ENCODE data around the gene TWIST2. TPM values are rescaled to one million over a fixed set of nuclear protein-coding genes. Genes with fewer than 3 reads are reported as not detected.

Gene TWIST2
- total RNA-seq, 2 donors from 2014 or later, result 1.9 TPM; not detected in 1

DNA sequence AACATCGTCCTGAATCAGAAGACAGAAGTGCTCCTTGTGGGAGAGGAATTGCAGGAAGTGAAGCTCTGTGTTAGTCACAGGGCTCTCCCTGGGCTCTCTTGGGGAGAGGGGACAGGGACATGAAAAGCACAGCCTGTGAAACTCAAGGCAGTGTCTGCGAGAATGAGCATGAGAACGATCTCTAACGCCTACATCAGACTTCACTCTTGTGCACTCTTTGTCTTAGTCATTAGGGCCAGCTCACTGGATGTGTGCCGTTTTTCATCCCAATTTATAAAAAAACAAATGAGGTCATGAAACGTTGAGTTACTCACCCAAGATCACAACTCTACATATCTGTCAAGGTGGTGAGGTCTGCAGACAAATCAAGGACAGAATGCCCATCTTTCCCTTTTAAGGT, 27.0 kb upstream of the TWIST2 start:
- no peak overlapping the region for H3K4me3 ChIP-seq (ENCODE audit: low read length)
- Mint-ChIP-seq H3K9me3 (peaks cover 34% of the 10 kb centered on the region), H3K4me1 (peaks cover 15% of the 10 kb centered on the region), H3K27me3 (ENCODE audit: insufficient read depth) (peaks cover 26% of the 10 kb centered on the region), H3K36me3 (ENCODE audit: low read depth) (no peaks in the 10 kb centered on the region), H3K27ac (no peak overlapping the region), H3K4me3 (no peak overlapping the region)
- TF ChIP-seq, protein P1, sequence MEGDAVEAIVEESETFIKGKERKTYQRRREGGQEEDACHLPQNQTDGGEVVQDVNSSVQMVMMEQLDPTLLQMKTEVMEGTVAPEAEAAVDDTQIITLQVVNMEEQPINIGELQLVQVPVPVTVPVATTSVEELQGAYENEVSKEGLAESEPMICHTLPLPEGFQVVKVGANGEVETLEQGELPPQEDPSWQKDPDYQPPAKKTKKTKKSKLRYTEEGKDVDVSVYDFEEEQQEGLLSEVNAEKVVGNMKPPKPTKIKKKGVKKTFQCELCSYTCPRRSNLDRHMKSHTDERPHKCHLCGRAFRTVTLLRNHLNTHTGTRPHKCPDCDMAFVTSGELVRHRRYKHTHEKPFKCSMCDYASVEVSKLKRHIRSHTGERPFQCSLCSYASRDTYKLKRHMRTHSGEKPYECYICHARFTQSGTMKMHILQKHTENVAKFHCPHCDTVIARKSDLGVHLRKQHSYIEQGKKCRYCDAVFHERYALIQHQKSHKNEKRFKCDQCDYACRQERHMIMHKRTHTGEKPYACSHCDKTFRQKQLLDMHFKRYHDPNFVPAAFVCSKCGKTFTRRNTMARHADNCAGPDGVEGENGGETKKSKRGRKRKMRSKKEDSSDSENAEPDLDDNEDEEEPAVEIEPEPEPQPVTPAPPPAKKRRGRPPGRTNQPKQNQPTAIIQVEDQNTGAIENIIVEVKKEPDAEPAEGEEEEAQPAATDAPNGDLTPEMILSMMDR (conservative IDR thresholded peaks at IDR 0.05), result no peak
- no peak for DNase-seq
- no peaks in the 10 kb centered on the region for H3K36me3 ChIP-seq (ENCODE audit: control insufficient read depth, insufficient read depth, low read length)
- no peak overlapping the region for H3K9ac ChIP-seq (ENCODE audit: extremely low read depth, low read length, poor library complexity, severe bottlenecking)
- no peak overlapping the region for H3K27ac ChIP-seq (ENCODE audit: low read depth, low read length)
- no peaks in the 10 kb centered on the region for H3K4me1 ChIP-seq (ENCODE audit: control insufficient read depth, insufficient read depth, low read length)
- WGBS, 2 experiments (ENCODE audit: insufficient coverage in 1 of 2, insufficient read length in 1 of 2), result 75 to 85% methylated on average over 4 to 6 of the region's 6 CpGs
- peaks cover 22% of the 10 kb centered on the region for H3K9me3 ChIP-seq (ENCODE audit: control insufficient read depth, low read length)
- H3K27me3 ChIP-seq (ENCODE audit: control insufficient read depth, insufficient read depth, low read length, poor library complexity, severe bottlenecking), result no peaks in the 10 kb centered on the region

DNA sequence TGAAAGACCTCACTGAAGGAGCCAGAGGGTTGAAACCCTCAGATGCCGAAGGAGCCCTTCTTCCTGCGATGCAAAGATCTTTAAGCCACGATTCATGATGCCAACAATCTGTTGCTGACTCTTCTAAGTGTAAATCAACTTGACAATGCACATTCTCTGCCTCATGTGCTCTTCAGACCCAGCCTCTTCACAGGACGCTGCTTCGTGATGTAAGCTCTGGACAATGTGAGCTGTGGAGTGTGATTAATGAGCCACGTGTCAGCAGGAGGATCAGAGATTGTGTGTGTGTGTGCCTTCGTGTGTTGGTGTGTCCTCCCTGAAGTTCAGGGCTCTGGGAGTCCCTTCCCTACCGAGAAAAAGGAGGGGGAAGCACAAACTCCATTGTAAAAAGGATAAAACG, 26.5 kb upstream of the TWIST2 start:
- Histone ChIP-seq H3K9me3 (ENCODE audit: control insufficient read depth, low read length) (peaks cover 22% of the 10 kb centered on the region), H3K4me1 (ENCODE audit: control insufficient read depth, insufficient read depth, low read length) (no peaks in the 10 kb centered on the region), H3K9ac (ENCODE audit: extremely low read depth, low read length, poor library complexity, severe bottlenecking) (no peak overlapping the region), H3K4me3 (ENCODE audit: low read length) (no peak overlapping the region), H3K27ac (ENCODE audit: low read depth, low read length) (no peak overlapping the region), H3K27me3 (ENCODE audit: control insufficient read depth, insufficient read depth, low read length, poor library complexity, severe bottlenecking) (no peaks in the 10 kb centered on the region), H3K36me3 (ENCODE audit: control insufficient read depth, insufficient read depth, low read length) (no peaks in the 10 kb centered on the region)
- Mint-ChIP-seq H3K27ac (no peak overlapping the region), H3K4me1 (peaks cover 15% of the 10 kb centered on the region), H3K4me3 (no peak overlapping the region), H3K9me3 (peaks cover 34% of the 10 kb centered on the region), H3K36me3 (ENCODE audit: low read depth) (no peaks in the 10 kb centered on the region), H3K27me3 (ENCODE audit: insufficient read depth) (peaks cover 24% of the 10 kb centered on the region)
- WGBS, 2 experiments (ENCODE audit: insufficient coverage in 1 of 2, insufficient read length in 1 of 2), result 89 to 100% methylated on average over 2 to 9 of the region's 9 CpGs
- TF ChIP-seq, protein P1 (conservative IDR thresholded peaks at IDR 0.05), result no peak
- no peak for DNase-seq

DNA sequence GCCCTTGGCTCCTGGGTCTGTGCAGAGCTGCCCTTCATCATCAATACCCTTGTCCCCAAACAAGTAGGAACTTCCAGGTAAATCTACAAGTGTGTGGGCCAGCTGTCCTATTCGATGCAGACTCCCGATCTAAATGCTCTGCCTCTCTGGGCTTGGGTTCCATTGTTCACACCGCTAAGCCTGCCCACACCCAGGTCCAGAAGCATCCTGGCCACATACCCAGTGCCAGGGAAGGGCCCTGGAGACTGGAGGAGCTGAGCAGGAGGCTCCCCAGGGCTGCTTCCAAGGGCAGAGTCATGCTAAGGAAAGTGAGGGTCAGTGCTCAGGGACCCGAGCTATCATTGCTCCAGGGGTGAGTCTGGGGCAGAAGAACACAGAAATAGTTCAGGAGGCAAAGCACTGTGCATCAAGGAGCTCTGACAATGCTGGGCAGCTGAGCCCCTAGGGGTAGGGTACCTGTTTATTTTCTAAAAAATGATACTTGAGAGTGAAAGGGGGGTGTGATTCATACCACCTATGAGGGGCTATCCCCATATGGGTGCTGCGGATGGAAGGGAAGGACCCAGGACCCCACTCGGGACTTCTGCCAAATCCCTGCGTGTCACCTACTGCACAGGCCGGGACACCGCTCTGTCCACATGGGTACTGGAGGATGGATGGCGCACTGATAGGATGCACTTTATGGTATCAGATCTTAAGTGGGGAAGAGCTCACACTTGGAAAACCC, 25.8 kb upstream of the TWIST2 start:
- H3K9ac ChIP-seq (ENCODE audit: extremely low read depth, low read length, poor library complexity, severe bottlenecking), result no peak overlapping the region
- Mint-ChIP-seq H3K27me3 (ENCODE audit: insufficient read depth) (peaks cover 19% of the 10 kb centered on the region), H3K4me3 (no peak overlapping the region), H3K27ac (no peak overlapping the region), H3K36me3 (ENCODE audit: low read depth) (no peaks in the 10 kb centered on the region), H3K9me3 (peaks cover 34% of the 10 kb centered on the region), H3K4me1 (peaks cover 13% of the 10 kb centered on the region)
- DNase-seq, result no peak
- H3K9me3 ChIP-seq (ENCODE audit: control insufficient read depth, low read length), result peaks cover 22% of the 10 kb centered on the region
- H3K4me1 ChIP-seq (ENCODE audit: control insufficient read depth, insufficient read depth, low read length), result no peaks in the 10 kb centered on the region
- no peaks in the 10 kb centered on the region for H3K36me3 ChIP-seq (ENCODE audit: control insufficient read depth, insufficient read depth, low read length)
- no peak overlapping the region for H3K27ac ChIP-seq (ENCODE audit: low read depth, low read length)
- TF ChIP-seq, protein P1 (conservative IDR thresholded peaks at IDR 0.05), result no peak
- 85 to 93% methylated on average over 7 to 10 of the region's 10 CpGs for WGBS, 2 experiments (ENCODE audit: insufficient coverage in 1 of 2, insufficient read length in 1 of 2)
- H3K4me3 ChIP-seq (ENCODE audit: low read length), result no peak overlapping the region
- no peaks in the 10 kb centered on the region for H3K27me3 ChIP-seq (ENCODE audit: control insufficient read depth, insufficient read depth, low read length, poor library complexity, severe bottlenecking)

All from endodermal cell (in vitro differentiated cells).